ENCODE data around the gene ABCD3.

The ABCD3 gene

DNA sequence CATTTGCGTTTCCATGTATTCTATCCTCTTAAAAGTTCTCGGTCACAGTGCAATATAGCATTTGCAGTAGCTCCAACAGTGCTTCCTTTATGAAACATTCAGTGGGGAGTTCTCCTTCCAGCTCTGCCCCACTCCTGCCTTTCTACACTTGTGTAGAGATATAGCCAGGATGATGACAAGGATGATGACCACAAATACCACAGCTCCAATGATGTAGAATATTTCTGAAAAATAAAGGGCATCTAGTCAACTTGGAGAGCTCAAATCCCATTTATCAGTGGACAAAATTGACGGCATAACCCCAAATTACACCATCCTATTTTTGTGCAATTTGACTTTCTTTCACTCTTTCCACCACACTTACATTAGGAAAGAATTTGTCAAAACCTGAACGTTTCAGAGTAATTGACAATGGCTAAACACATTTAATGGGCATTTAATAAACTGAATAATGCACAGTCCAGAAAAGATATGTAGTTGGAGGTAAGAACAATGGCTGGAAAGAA lies 112.2 kb downstream of the ABCD3 start:
- TF ChIP-seq, protein P1, sequence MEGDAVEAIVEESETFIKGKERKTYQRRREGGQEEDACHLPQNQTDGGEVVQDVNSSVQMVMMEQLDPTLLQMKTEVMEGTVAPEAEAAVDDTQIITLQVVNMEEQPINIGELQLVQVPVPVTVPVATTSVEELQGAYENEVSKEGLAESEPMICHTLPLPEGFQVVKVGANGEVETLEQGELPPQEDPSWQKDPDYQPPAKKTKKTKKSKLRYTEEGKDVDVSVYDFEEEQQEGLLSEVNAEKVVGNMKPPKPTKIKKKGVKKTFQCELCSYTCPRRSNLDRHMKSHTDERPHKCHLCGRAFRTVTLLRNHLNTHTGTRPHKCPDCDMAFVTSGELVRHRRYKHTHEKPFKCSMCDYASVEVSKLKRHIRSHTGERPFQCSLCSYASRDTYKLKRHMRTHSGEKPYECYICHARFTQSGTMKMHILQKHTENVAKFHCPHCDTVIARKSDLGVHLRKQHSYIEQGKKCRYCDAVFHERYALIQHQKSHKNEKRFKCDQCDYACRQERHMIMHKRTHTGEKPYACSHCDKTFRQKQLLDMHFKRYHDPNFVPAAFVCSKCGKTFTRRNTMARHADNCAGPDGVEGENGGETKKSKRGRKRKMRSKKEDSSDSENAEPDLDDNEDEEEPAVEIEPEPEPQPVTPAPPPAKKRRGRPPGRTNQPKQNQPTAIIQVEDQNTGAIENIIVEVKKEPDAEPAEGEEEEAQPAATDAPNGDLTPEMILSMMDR (IDR thresholded peaks at IDR 0.05; ENCODE audit: borderline replicate concordance, control extremely low read depth, extremely low read depth, insufficient read depth, missing control alignments), result no peak
- in situ Hi-C loops (cut with MboI; ENCODE audit: low sequenced_read_pairs, unreplicated experiment), result no loop called here
- no peak for DNase-seq (ENCODE audit: low spot score)

DNA sequence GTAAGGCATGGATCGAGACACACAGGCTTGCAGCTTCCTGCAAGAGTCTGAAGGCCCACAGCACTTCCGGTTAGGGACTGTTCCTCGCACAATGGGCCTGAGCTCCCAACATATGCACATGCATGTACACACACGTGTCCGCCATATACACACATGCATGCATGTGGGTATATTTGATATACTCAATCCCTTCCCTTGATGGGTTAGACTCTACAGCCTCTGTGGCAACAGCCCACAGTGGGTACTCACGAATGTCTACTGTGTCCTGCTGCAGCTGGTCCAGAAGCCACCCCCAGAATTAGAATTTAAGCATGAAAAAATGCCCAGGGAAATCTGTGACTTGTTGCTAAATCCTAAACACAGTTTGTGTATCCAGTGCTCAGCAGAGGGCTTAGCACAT lies 113.5 kb downstream of the ABCD3 start:
- in situ Hi-C loops (cut with MboI; ENCODE audit: low sequenced_read_pairs, unreplicated experiment), result no loop called here
- no peak for DNase-seq (ENCODE audit: low spot score)
- TF ChIP-seq, protein P1 (IDR thresholded peaks at IDR 0.05; ENCODE audit: borderline replicate concordance, control extremely low read depth, extremely low read depth, insufficient read depth, missing control alignments), result no peak

DNA sequence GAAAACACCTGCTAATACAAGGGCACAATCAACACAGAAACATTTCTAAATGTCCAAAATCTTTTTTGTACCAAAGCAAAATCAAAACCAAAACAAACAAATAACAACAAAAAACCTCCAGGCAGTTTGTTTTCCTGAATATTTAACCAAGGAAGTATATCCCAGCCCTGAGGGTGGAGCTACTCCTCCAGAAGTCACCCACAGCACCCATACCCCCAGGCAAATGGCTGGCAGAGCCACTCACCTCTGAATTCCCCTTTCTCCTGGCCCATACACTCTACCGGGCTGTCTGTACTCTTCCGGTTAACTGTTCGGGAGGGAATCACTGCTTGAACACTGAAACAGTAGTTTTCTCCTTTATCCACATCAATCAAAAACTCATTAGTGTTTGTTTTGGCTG lies 113.9 kb downstream of the ABCD3 start:
- DNase-seq (ENCODE audit: low spot score), result no peak
- TF ChIP-seq, protein P1 (IDR thresholded peaks at IDR 0.05; ENCODE audit: borderline replicate concordance, control extremely low read depth, extremely low read depth, insufficient read depth, missing control alignments), result no peak
- in situ Hi-C loops (cut with MboI; ENCODE audit: low sequenced_read_pairs, unreplicated experiment), result no loop called here

DNA sequence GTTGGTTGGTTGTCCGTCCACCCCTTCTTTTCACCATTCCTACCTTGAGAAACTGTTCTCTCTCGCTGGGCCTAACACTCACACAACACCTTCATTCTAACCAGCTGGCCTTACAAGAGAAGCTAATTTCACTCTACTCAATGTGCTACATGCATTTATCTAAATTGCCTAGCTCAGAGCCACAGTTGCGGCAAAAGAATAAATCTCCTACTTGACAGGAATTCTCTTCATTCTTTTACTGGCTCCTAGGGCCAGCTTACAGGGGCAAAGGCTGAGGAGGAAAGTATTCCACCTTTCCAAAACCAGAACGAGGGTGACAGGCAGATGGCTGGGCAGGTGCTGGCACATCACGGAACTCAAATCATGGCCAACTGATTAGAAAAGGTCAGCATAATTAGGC lies 116.9 kb downstream of the ABCD3 start:
- in situ Hi-C loops (cut with MboI; ENCODE audit: low sequenced_read_pairs, unreplicated experiment), result no loop called here
- TF ChIP-seq, protein P1 (IDR thresholded peaks at IDR 0.05; ENCODE audit: borderline replicate concordance, control extremely low read depth, extremely low read depth, insufficient read depth, missing control alignments), result no peak
- no peak for DNase-seq (ENCODE audit: low spot score)

DNA sequence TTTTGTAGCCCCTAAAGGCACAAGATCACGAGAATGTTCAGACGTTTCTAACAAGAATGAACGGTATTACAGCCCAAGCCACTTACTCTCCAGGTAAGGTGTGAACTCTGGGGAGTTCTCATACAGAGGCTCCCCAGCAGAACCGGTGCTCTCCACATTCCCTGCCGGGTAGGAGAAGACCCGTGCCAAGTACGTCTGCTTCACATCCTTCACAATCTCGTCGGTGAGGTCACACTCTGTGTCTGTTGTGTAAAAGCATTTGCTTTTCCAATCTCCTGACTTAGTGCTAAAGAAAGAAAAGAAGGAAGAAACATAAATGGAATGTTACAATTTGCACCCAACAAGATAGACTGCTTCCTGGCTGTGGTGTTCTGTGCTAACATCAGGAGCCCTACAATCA lies 117.7 kb downstream of the ABCD3 start:
- in situ Hi-C loops (cut with MboI; ENCODE audit: low sequenced_read_pairs, unreplicated experiment), result no loop called here
- DNase-seq (ENCODE audit: low spot score), result no peak
- TF ChIP-seq, protein P1 (IDR thresholded peaks at IDR 0.05; ENCODE audit: borderline replicate concordance, control extremely low read depth, extremely low read depth, insufficient read depth, missing control alignments), result no peak

DNA sequence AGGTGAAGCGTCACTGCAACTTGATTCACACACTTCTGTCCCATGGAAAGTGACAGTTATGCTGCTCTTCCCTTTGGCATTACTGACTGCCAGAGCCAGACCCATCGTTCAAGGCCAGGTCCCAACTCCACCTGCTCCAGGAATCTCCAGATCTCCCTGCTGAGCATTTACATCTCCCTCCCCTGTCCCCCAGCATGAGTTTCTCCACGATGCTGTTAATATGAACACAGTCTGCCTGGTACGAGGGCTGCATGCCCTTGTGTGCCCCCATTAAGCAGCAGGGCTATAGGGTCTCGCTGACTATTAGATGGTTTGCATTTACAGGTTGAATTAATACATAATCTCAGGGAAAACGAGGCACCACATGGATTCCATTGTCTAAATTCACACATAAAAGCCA lies 119.1 kb downstream of the ABCD3 start:
- TF ChIP-seq, protein P1 (IDR thresholded peaks at IDR 0.05; ENCODE audit: borderline replicate concordance, control extremely low read depth, extremely low read depth, insufficient read depth, missing control alignments), result no peak
- DNase-seq (ENCODE audit: low spot score), result no peak
- in situ Hi-C loops (cut with MboI; ENCODE audit: low sequenced_read_pairs, unreplicated experiment), result no loop called here
